ENCODE results near the gene TBC1D14.

Gene TBC1D14

GRCh38 chr4:7001271-7001670 lies 91.6 kb downstream of the TBC1D14 start:
- DNase-seq (ENCODE audit: low read depth): no peak

- DNase-seq (ENCODE audit: low read depth): no peak
Observed at GRCh38 chr4:7002336-7002735, 92.7 kb downstream of the TBC1D14 start.

- no peak for DNase-seq (ENCODE audit: low read depth)
Observed at GRCh38 chr4:7003176-7003878, 93.7 kb downstream of the TBC1D14 start.

GRCh38 chr4:7003879-7004240 lies 94.2 kb downstream of the TBC1D14 start:
- DNase-seq (ENCODE audit: low read depth): no peak

GRCh38 chr4:7004331-7004730 lies 94.7 kb downstream of the TBC1D14 start:
- DNase-seq (ENCODE audit: low read depth): no peak

GRCh38 chr4:7005571-7005970 lies 95.9 kb downstream of the TBC1D14 start:
- DNase-seq (ENCODE audit: low read depth): no peak

GRCh38 chr4:7006411-7006810 lies 96.8 kb downstream of the TBC1D14 start:
- DNase-seq (ENCODE audit: low read depth): no peak

GRCh38 chr4:7007142-7007907 lies 97.7 kb downstream of the TBC1D14 start:
- no peak for DNase-seq (ENCODE audit: low read depth)

GRCh38 chr4:7007944-7008343 lies 98.3 kb downstream of the TBC1D14 start:
- no peak for DNase-seq (ENCODE audit: low read depth)

- no peak for DNase-seq (ENCODE audit: low read depth)
Observed at GRCh38 chr4:7009564-7009963, 99.9 kb downstream of the TBC1D14 start.

- DNase-seq (ENCODE audit: low read depth): no peak
Observed at GRCh38 chr4:7013175-7013574, 103.5 kb downstream of the TBC1D14 start.

GRCh38 chr4:7014815-7015214 lies 105.2 kb downstream of the TBC1D14 start:
- DNase-seq (ENCODE audit: low read depth): no peak

GRCh38 chr4:7015383-7016035 lies 105.9 kb downstream of the TBC1D14 start:
- DNase-seq (ENCODE audit: low read depth): no peak

GRCh38 chr4:7016086-7016485 lies 106.5 kb downstream of the TBC1D14 start:
- DNase-seq (ENCODE audit: low read depth): no peak

GRCh38 chr4:7016512-7016911 lies 106.9 kb downstream of the TBC1D14 start:
- DNase-seq (ENCODE audit: low read depth): no peak

GRCh38 chr4:7017446-7018048 lies 107.9 kb downstream of the TBC1D14 start:
- no peak for DNase-seq (ENCODE audit: low read depth)

GRCh38 chr4:7018281-7018680 lies 108.7 kb downstream of the TBC1D14 start:
- no peak for DNase-seq (ENCODE audit: low read depth)

GRCh38 chr4:7019367-7019766 lies 109.7 kb downstream of the TBC1D14 start:
- no peak for DNase-seq (ENCODE audit: low read depth)

- DNase-seq (ENCODE audit: low read depth): no peak
Observed at GRCh38 chr4:7020290-7020689, 110.7 kb downstream of the TBC1D14 start.

GRCh38 chr4:7020856-7021255 lies 111.2 kb downstream of the TBC1D14 start:
- DNase-seq (ENCODE audit: low read depth): no peak

- DNase-seq (ENCODE audit: low read depth): no peak
Observed at GRCh38 chr4:7021355-7021754, 111.7 kb downstream of the TBC1D14 start.

- DNase-seq (ENCODE audit: low read depth): no peak
Observed at GRCh38 chr4:7021930-7022664, 112.5 kb downstream of the TBC1D14 start.
